ENCODE data around the gene SEMA6A.

SEMA6A gene, protein sequence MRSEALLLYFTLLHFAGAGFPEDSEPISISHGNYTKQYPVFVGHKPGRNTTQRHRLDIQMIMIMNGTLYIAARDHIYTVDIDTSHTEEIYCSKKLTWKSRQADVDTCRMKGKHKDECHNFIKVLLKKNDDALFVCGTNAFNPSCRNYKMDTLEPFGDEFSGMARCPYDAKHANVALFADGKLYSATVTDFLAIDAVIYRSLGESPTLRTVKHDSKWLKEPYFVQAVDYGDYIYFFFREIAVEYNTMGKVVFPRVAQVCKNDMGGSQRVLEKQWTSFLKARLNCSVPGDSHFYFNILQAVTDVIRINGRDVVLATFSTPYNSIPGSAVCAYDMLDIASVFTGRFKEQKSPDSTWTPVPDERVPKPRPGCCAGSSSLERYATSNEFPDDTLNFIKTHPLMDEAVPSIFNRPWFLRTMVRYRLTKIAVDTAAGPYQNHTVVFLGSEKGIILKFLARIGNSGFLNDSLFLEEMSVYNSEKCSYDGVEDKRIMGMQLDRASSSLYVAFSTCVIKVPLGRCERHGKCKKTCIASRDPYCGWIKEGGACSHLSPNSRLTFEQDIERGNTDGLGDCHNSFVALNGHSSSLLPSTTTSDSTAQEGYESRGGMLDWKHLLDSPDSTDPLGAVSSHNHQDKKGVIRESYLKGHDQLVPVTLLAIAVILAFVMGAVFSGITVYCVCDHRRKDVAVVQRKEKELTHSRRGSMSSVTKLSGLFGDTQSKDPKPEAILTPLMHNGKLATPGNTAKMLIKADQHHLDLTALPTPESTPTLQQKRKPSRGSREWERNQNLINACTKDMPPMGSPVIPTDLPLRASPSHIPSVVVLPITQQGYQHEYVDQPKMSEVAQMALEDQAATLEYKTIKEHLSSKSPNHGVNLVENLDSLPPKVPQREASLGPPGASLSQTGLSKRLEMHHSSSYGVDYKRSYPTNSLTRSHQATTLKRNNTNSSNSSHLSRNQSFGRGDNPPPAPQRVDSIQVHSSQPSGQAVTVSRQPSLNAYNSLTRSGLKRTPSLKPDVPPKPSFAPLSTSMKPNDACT

DNA sequence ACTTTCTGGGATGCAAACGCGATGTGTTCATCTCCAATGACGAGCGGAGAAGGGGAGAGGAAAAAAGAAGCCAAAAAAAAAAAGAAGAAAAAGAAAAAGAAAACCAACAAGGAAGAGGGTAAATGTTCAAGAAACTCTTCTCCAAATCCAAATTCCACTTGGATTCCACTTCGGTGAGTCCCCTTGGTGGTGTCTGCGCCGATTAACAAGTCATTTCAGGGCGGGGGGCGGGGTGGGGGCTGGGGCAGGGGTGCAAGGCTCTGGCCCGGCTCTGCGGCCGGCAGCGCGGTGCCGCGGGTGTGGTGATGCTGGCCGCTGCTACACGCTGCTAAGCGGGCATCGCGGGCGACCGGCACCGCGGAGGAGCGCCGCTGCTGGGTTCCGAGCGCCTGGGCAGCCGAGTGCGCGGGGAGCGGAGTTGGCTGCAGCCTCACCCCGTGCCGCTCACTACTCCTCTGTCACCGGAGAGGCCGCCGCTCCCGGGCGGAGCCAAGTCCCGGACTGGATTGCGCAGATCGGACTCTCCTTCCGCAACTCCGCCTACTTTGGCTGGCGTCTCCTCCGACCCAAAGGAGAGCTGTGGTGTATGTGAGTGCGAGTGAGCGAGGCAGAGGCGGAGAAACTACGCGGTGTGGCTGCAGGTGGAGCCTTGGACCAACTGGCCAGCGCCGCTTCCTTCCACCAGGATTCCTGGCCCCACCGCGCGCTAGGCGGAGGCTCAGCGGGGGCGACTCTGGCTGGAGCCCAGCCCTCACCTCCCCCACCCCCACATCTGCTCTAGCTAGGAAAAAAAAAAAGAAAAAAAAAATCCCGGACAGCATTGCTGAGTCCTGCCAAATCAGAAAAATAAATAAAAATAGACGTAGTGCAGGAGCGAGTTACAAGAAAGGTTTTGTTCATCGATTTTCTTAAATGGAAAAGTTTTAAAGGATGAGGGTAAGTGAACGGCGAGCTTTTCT lies at the start of gene SEMA6A:
Gene SEMA6A (minus strand): TSS at position 457 of the 959 bp plus-strand sequence. CDS start 69,879 bp downstream, outside the sequence.
- peak; percentile 42 for DNase-seq

DNA sequence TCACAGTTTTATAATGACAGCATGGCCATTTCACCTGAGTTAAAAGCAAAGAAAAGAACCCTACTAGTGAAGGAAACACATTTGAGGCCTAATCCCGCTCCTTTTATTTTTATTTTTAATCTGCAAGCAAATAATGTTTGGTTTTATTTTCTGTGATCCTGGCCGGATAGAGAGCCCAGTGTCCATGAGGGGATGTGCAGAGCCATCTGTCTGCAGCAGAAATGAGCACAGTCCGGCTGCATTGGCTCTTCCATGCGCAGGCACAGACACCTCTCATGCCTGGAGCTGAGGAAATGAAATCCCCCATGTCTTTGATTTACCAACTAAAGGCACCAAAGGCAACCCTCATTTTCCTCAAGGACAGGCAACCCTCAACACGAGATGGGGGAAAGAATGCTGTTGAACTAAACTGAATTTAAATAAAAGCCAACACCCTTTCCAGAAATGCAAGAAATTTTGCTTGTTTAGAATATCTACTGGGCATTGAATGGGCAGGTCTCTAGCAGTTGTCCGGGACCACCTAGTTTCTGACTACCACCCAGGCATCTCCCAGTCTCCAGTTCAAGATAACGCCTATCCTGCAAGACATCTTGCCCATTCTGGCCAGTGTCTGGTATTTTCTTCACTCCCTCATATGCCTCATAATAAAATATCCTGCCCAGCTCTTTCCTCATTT lies 47.9 kb upstream of the SEMA6A start:
- DNase-seq, result no peak

DNA sequence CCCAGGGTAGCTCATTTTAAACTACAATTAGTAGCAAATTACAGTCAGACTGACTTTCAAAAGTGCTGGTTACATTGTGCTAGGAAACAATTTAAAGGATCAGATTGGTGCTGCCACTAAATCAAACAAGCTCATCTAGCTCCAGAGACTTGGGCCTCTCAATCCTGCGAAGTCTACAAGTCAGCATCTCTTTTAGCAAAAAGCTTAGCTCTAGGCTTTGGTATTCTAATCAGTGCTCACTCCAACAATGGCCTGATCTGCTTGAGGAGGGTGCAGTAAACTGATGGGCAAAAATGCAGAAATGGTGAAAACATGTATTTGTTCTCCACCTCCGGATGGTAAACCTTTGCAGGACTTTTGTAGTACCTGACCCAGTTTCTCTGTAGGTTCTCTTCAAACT lies 47.0 kb upstream of the SEMA6A start:
- no peak for DNase-seq

DNA sequence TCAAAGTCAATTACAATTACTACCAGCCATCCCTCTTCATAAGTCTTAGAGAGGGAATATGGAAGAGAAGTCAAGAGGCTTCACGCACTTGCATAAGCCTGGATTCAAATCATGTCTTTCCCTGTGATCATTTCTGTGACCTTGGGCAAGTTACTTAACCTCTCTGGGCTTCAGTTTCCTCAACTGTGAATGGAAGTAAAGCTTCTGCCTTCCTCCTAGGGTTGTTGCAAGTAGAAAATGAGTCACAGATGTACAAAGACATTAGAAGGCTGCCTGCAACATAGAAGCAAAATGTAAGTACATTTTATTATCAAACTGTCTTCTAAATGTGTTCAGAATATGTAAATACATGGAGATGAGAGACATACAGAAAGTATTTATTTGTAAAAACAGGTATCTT lies 42.3 kb upstream of the SEMA6A start:
- no peak for DNase-seq

DNA sequence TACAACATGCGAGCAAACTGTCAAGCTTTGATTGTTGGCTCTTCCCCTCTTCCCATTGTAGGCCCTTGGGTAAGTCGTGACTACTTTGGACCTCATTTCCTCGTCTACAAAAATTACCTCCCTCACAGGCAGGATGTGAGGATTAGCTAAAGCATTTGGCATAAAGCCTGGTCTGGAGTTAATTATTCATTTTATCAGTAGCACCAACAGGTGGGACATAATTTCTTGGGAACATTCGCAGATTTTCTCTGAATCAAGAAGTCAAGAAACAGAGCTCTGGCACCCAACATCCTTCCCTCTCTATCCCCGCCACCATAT lies 39.9 kb upstream of the SEMA6A start:
- no peak for DNase-seq

DNA sequence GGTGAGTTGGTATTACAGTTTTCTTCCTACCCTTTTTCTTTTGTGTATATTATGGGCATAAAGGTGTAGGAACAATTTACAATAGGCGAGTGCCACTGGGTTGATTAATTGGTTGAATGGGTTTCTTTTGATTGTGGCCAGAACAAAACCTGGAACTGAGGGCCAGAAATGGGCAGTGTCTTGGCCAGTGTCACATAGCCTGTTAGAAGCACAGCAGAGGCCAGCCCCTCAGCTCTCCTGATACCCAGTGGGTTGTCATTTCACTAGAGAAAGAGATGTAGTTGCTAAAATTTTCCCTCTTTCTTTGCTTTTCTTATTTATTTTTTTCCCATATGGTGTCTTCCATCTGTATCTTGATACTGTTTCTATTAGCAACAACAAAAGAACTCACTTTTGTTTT lies 38.8 kb upstream of the SEMA6A start:
- DNase-seq, result no peak

DNA sequence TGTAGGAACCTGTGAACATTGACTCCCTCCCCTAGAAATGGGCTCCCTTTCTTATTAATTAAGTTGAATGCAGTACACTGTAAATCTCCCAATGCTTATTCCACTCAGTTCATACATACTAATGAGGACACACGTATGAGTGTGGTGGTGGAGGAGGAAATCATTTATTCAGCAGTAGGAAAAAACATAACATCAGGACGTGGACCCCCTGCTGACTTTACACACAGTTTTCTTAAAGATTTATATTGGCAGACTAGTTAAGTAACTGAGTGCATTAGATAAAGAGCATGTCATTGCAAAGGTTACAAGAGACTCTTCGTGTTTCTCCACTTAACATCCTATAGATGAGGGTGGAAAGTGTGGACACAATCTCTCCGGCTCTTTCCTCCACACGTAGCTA lies 37.8 kb upstream of the SEMA6A start:
- no peak for DNase-seq

DNA sequence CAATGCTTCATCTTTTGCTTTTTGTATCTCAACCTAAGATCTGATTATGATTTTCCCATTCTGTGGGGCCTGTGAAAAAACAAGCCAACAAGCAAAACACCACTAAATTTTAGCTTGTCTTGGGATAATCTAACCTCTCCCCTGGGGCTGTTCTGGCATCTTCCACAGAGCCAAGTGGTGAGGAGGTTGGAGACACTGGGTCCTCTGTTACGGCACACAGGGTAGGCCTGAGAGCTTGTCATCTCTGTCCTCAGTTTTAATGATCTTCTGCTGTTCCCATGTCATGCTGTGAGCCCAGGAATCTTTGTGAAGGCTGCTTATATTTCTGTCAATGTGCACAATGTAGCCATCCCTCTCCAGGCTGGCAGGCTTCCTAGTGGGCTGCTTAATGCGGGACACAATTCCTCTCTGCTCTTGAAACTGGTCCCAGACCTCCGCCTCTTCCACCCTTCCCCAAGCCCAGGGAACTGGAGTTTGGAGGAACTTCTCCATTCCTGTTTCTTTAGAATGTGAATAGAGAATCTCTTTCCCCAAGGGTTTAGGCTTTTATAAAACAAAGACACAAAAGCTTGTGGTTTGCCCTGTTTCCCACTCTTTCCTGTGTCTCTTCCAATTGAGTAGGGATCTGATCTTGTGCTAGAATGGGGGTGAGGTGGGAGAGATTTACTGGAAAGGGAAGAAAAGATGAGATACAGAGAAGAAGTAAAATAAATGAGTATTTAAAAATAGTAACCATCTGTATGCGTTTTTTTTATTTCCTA lies 30.9 kb upstream of the SEMA6A start:
- no peak for DNase-seq

DNA sequence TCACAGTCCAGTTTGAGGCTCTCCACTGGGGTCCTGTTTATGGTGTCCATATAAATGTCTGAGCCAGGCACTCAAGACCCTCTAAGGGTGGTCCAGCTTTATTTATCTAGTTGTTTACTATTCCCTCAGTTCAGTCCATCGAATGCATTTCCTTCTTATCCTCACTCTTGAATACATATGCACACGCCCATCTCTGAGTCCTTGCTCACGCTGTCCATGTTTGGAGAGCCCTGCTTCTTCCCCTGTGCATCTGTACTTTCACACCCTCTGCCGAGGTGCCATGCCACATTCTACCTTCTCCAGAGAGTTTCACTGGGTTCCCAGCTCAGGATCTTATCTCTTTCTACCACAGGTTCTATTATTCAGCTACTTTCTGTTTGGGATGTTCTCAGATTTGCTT lies 30.2 kb upstream of the SEMA6A start:
- no peak for DNase-seq

DNA sequence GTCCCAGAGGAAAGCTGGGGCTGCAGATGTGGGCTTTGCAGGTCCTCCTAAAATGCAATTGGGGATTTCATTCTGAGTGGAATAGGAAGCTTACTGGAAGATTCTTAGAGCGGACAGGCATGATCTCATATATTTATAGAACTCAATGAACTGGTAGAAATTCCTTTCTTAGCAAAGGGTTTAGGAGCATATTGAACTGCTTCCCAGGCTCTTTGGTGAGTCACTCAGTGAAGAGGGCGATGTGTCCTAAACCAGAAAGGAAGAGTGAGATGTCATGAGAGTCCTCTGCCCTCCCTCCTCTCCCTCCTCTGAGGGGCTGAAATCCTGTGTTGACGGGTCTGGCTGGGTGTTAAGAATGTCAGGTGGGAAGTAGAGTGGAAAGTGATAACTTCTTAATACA lies 26.3 kb upstream of the SEMA6A start:
- DNase-seq, result no peak

DNA sequence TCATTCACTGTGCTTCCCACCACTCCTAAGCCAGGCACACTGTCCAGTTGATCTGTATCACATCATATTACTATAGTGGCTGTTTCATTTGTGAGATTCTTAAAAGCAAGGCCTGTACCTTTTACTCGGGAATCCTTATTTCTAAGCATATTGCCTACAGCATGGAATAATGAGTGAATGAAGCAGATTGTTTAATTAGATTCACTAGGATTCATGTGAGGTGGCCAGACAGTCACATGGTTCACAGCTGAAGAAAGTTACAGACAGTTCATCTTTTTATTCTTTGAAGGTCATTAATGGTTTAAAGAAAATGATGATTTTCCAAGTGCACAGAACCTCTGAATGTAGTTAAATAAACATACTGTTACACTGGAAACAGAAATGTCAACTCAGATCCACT lies 24.3 kb upstream of the SEMA6A start:
- DNase-seq, result no peak

DNA sequence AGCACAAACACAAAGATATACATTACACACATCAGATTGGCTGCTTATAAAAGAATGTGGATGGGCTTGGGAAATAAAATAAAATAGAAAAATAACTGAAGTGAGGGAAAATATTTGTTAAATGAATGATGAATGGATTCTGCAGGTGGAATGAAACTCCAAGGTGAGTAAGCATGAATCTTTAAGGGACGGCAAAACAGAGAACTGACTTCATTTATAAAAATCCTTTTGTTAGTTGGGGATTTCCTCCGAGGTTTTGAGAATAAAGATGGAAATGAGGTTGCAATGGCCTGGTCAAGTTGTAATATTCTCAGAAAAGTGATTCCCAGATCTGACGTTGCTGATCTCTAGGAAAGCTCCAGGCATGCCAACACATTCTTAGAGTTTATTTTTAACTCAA lies 20.9 kb upstream of the SEMA6A start:
- no peak for DNase-seq

DNA sequence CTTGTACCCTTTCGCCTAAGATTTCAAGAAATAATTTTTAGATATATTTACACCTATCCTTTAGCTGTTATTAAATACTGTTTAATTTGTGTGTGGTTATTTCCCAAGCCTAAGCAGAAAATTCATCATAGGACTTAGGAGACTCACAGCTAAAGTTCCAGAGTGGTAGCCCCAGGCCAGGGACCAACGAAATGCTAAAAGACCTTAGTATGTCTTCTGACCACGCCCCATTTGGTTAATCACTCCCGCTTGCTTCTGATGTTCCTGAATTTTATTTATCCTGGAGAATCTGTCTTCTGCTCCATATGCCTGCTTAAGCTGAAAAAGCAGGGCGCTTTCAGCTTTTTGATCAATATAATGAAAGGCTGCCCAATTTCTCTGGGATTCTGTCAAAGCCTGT lies 18.7 kb upstream of the SEMA6A start:
- no peak for DNase-seq

DNA sequence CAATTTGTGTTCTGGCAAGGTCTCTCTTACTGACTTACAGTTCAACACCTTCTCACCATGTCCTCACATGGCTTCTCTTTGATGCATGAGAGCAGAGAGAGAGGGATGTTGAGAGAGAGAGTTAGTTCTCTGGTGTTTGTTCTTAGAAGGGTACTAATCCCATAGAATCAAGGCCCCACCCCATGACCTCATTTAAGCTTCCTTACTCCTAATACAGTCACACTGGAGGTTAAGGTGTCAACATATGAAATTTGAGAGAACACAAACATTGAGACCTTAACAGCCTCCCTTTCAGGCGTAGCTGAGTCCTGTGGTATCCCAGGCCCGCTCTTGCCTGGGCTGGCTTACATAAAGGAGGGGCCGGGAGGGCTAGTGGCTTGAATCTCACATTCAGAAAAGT lies 10.6 kb upstream of the SEMA6A start:
- DNase-seq, result no peak

DNA sequence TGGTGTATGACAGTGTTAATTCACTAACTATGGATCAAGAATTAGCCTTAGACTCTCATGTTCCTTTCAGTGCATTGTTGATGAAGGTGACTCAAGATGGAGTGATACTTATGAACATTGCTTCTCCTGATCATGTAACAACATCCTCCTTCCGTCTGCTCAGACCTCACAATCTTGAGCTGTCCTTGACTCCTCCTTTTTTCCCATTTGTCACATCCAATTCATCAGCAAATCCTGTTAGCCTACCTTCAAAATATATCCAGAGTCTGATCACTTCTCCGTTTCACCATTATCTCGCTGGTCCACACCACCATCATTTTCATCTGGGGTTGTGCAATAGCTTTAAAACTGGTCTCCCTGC lies 9.2 kb upstream of the SEMA6A start:
- DNase-seq, result no peak

DNA sequence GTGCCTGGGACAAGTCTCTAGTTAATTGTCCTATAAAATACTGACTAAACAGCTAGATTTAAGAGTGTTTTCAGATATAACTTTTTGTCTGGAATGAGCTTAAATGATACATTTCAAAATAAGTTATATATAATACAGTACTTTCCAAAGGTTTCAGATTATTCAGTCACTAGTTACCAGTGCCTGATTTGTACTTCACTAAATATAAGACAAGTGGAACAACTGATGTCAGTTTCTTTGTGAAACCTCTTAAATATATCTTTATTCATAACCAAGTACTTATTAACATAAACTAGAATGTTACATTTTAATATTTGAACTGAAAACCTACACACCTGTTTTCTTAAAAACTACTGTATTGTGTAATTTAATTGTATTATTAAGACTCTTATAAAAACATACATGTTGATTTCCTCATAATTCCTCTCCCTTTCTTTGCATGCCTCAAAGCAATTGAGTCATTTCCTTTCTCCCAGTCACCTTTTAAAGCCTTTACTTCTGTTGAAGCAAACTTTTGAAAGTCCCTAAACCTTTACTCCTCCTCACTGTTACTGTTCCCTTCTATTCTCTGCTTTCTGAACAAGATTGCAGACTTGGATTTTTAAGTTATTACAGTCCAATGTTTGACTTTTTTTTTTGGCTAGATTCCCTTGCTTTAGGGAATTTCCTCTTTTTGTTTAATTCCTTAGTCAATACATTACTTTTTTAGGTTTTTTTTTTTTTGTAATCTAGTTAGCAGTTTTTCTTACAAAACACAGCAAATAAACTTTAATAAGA lies 8.7 kb upstream of the SEMA6A start:
- no peak for DNase-seq

DNA sequence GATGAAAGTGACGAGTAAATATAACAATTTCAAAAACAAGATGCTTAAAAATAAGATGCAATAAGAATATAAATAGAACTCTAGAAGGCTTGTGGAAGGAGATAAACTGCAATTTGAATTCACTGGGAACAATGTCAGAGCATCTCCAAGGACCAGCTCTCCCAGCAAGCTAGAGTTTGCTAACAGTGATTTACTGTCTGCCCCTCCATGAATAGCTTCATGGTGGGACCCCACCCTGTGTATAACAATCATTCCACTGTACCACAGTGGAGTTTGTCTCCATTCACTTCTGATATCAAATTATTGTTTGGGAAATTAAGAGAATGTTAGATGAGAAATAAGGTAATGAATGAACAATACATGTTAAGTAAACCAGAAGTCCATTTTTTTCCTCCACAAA lies 7.3 kb upstream of the SEMA6A start:
- no peak for DNase-seq

DNA sequence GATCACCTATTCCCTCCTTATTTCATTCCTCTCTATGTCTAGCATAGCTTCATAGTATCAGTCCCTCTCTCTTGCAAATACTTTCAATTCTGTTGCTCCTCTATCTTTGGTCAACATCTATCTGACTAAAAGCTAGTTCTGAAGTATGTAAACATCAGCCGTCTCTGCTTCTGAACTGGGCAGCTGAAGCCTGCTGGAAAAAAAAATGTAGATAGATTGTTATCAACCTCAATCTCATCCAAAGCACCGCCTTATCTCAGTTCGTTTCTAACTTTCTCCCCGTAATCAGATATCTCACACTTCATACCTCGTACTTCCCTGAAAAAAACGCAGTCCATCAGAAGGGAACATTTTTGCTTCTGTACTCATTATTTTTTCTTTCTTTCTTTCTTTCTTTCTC lies 4.5 kb upstream of the SEMA6A start:
- no peak for DNase-seq

DNA sequence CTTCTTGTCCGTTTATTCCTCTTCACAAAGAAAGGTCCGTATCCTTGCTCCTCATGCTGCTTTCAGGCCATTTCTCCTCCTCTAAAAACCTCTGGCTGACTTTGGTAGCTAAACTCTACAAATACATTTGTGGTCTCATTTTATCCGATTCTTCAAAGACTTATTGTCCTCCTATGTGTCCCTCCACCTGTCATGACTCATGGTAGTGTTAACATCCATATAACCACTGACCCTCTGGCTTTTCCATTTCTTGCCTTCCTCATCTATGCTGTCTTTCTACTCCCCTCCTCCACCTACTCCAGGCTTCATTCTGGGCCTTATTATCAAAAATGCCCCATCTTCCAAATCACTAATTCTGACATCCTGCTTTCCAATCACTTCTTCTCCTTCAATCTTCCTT lies 4.1 kb upstream of the SEMA6A start:
- DNase-seq, result no peak

DNA sequence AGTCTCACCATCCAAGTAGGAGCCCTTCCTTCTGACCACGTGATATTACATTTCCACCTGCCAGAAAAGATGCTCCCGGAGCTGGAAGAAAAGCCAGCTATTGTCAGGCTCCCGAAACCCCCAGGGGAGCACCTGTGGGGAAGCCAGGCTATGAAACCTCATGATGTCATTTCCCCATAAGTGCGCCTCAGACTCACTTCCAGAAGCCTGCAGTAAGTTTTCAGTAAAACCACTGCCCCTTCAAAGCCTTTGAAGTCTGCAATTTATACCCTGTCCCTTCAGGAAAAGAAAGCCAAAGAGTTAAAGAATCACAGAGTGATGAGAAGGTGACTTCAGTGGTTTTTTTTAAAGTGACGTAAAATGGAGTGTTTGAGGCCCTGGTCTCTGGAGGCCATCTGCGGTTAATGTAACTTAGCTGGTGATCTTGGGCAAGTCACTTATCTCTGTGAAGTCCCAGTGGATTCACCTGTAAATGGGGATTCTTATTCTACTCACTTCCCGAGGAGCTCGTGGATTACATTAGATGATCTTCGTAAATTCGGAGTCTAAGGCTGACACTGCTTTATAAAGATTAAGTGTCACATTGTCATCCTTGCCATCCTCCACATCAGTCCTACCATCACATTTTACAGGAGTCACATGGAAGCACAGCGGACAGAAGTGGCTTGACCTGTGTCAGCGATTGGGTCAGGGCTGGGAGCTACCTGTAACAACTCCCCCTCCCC lies 2.6 kb upstream of the SEMA6A start:
- DNase-seq, result no peak
